Pancreas (tissue), 10 donors: ENCODE measurements around the gene ZNF385A. TPM values are rescaled to one million over a fixed set of nuclear protein-coding genes. Genes with fewer than 3 reads are reported as not detected.

ENCODE experiments used
- ATAC-seq, 4 donors: fragments of 200-7000 bp; cut with Tn5 transposase; one replicate each; pipeline versions ENCODE4 v1.8.0 to v1.9.1; 2020; ENCODE audit warnings: mild to moderate bottlenecking in 4 of 4, moderate library complexity in 4 of 4
- DNase-seq, 6 donors: peaks; one replicate each; pipeline ENCODE4 v3.0.0-alpha.2; 2020
- FAIRE-seq: peaks from 2 replicates; lab custom pipeline; 2012; peaks lifted over from hg19 to GRCh38; lab: Jason Lieb, UNC
- H3K27ac ChIP-seq, 4 donors: fragments of 200-600 bp; sonication (generic); 1 replicate in 3 of 4; 2 replicates in 1 of 4; pipeline versions ENCODE4 v1.5.0 to v1.8.0; 2020
- H3K27me3 ChIP-seq, 4 donors: fragments of 200-600 bp; one replicate each; pipeline ENCODE4 v1.8.0; 2021
- H3K36me3 ChIP-seq, 3 donors: fragments of 200-600 bp; sonication (generic) in 1 of 3; one replicate each; pipeline versions ENCODE4 v1.5.0 to v1.8.0; 2020 to 2021
- H3K4me1 ChIP-seq, 3 donors: fragments of 200-600 bp; one replicate each; pipeline ENCODE4 v1.8.0; 2021
- H3K4me3 ChIP-seq, 4 donors: fragments of 200-600 bp; sonication (generic) in 2 of 4; one replicate each; pipeline versions ENCODE4 v1.5.0 to v1.8.0; 2020 to 2021
- H3K9me3 ChIP-seq, 4 donors: fragments of 200-600 bp; one replicate each; pipeline ENCODE4 v1.8.0; 2021
- CTCF ChIP-seq, 4 donors: fragments of 200-600 bp; sonication (generic) in 3 of 4; IDR thresholded peaks; one replicate each; pipeline versions ENCODE4 v1.5.0 to v1.8.0; 2021; ENCODE audit warnings: antibody characterized with exemption in 4 of 4
- WGBS, 2 donors: extraction: QIAGEN DNeasy Blood & Tissue Kit; methylation state at CpG; one replicate each; pipeline ENCODE4 v1.1.7; 2013; 5-methylcytosine and 5-hydroxymethylcytosine counted together
- intact Hi-C, 3 donors: fragments of 100-400 bp; cut with DNase I; formaldehyde crosslinking; loops; one replicate each; pipeline versions ENCODE4 v1.11.1 to v1.14.2; 2022
- polyA plus RNA-seq, 2 donors: library from polyadenylated mRNA; stranded (reverse); fragments of 200-250 nt; gene quantifications; one replicate each; pipeline ENCODE4 v1.2.3, GENCODE V29; 2013
- total RNA-seq, 6 donors: library from RNA; stranded (reverse); fragmentation: NEBNext Ultra II Directional in 4 of 6; extraction: Animal tissue kit (Norgen Biotek cat#: 25700) in 4 of 6; gene quantifications; one replicate each; pipeline versions ENCODE4 v1.2.1 to v1.2.4, GENCODE V29; 2021 to 2023
- donor health status: healthy with polysubstance abuse.
- donor health status: DM: no; HTN: no; CAD: no; lungs with moderate emphysema.
- donor health status: DM: no; HTN: no; CAD: no.
- donor health status: control.
- donor health status: control.
- donor health status: Bipolar disorder and iron deficiency.
- donor health status: DM: yes; HTN: yes; CAD: no.
- donor health status: DM: no; HTN: no; CAD: no.
- donor health status: DM: no; HTN: no; CAD: no.
- donor health status: DM: yes; HTN: yes; CAD: no.

The ZNF385A gene
- total and polyA plus RNA-seq, 8 donors: 0.59 to 8.2 (median 2.9) TPM

- intact Hi-C loops: no loop called here
- peaks cover 0 to 2% (median 0%) of the 10 kb centered on the region in 3 donors for H3K36me3 ChIP-seq
- no peaks in the 10 kb centered on the region for H3K4me1 ChIP-seq
- DNase-seq (peak in 1 of 6 donors; percentile 51), ATAC-seq (no peak), FAIRE-seq (no peak)
- no peak overlapping the region for H3K4me3 ChIP-seq
- no peaks in the 10 kb centered on the region for H3K27me3 ChIP-seq
- TF ChIP-seq CTCF (IDR thresholded peaks at IDR 0.05): no peak
- 79 to 92% methylated on average over 6 to 7 of the region's 7 CpGs for whole genome bisulfite sequencing, 2 donors
- no peak overlapping the region for H3K27ac ChIP-seq
- no peaks in the 10 kb centered on the region for H3K9me3 ChIP-seq
Observed at GRCh38 chr12:54390176-54390667, 5.7 kb upstream of the ZNF385A start.

- intact Hi-C loops: loop anchor here in 1 of 3 donors (10.0 kb wide), 1 partner anchor 55 kb away; no protein-coding TSS in a partner anchor
- H3K36me3 ChIP-seq: peaks cover 0 to 2% (median 0%) of the 10 kb centered on the region in 3 donors
- TF ChIP-seq CTCF (IDR thresholded peaks at IDR 0.05): no peak
- ATAC-seq: no peak
- H3K27ac ChIP-seq: no peak overlapping the region
- no peak for FAIRE-seq
- H3K9me3 ChIP-seq: no peaks in the 10 kb centered on the region
- H3K27me3 ChIP-seq: no peaks in the 10 kb centered on the region
- no peak for DNase-seq
- H3K4me1 ChIP-seq: no peaks in the 10 kb centered on the region
- 90 to 92% methylated on average over 5 of the region's 5 CpGs for whole genome bisulfite sequencing, 2 donors
- no peak overlapping the region for H3K4me3 ChIP-seq
Observed at GRCh38 chr12:54389607-54390175, 5.2 kb upstream of the ZNF385A start.

- Histone ChIP-seq H3K9me3 (no peaks in the 10 kb centered on the region), H3K27ac (no peak overlapping the region), H3K27me3 (no peaks in the 10 kb centered on the region), H3K36me3 (peaks cover 0 to 2% (median 0%) of the 10 kb centered on the region in 3 donors), H3K4me3 (no peak overlapping the region), H3K4me1 (no peaks in the 10 kb centered on the region)
- intact Hi-C loops: loop anchor here in 1 of 3 donors (10.0 kb wide), 1 partner anchor 56 kb away; no protein-coding TSS in a partner anchor
- no peak for FAIRE-seq
- 85 to 97% methylated on average over 3 of the region's 3 CpGs for WGBS, 2 donors
- no peak for TF ChIP-seq CTCF (IDR thresholded peaks at IDR 0.05)
- no peak for ATAC-seq
- no peak for DNase-seq
Observed at GRCh38 chr12:54389134-54389508, 4.6 kb upstream of the ZNF385A start.

GRCh38 chr12:54388237-54389133 lies 4.0 kb upstream of the ZNF385A start:
- TF ChIP-seq CTCF (IDR thresholded peaks at IDR 0.05): no peak
- intact Hi-C loops: loop anchor here in 1 of 3 donors (10.0 kb wide), 1 partner anchor 56 kb away; no protein-coding TSS in a partner anchor
- FAIRE-seq: no peak
- Histone ChIP-seq H3K27ac (no peak overlapping the region), H3K9me3 (no peaks in the 10 kb centered on the region), H3K27me3 (no peaks in the 10 kb centered on the region), H3K36me3 (peaks cover 0 to 2% (median 0%) of the 10 kb centered on the region in 3 donors), H3K4me1 (no peaks in the 10 kb centered on the region), H3K4me3 (no peak overlapping the region)
- WGBS, 2 donors: 78 to 87% methylated on average over 4 of the region's 4 CpGs
- no peak for DNase-seq
- ATAC-seq: no peak
